ENCODE measurements around the gene A3GALT2.

Gene A3GALT2

DNA sequence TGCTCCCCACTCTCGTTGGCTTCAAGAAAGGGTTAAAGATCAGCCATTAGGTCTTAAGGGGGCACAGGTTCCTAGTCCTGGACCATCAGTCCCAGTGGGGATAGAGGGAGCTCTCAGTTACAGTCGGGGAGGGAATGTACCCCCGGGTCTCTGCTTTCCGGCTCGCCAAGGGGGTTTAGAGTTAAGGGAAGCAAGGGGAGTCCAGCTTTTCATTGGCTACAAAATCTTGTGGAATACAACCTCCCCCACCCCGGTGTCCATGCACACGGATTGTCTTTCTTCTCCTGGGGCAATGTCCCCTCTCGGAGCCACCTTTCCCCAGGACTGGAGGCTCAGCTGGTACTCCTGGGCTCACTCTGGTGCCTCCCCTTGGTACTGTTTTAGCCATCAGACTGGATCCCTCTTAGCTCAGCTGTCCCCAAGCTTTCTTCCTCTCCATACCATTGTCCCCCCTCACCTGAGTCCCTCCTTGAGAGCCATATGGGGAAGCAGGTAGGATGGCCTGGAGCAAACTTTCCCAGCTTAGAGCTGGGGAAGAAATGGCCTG lies at the start of gene A3GALT2:
TSS of gene A3GALT2 (minus strand) at position 480 of the 547 bp plus-strand sequence. CDS start at position 480, 0 bp downstream.
- no peak for DNase-seq

DNA sequence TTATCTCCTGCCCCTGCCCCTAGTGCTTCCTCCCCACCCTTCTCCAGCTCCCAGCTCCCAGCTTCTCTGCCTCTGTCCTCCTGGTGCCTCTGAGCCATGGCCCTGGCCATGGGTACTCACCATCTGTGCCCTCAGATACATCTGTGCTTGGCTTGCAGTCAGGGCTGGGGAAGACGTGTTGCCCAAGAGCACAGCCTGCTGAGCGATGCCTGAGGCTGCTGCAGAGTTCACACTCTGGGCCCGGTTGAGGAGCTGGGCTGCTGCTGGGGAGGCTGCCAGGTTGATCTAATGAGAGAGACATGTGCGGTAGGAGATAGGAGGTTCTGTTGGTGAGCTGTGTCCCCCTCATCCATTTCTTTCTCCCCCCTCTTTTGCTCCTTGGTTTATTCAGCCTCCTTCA lies 49.4 kb upstream of the A3GALT2 start:
- DNase-seq, result no peak

DNA sequence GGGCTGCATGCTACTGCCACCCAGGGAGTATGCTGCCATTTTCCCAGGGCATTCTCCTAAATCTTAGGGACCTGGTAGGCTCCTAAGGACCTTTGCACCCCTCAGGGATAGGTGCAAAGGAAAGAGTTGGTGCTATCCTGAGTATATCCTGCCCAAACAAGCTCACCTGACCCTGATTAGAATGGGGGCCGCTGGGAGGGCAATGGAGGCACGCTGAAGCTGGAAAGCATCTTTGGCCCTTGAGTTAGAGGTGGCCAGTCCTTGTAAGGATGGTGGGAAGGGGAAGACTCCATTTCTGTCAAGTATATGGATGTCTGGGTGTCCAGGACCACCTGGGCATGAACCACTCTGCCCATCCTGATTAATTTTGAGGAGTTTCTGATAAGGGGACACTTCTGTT lies 48.9 kb upstream of the A3GALT2 start:
- no peak for DNase-seq

DNA sequence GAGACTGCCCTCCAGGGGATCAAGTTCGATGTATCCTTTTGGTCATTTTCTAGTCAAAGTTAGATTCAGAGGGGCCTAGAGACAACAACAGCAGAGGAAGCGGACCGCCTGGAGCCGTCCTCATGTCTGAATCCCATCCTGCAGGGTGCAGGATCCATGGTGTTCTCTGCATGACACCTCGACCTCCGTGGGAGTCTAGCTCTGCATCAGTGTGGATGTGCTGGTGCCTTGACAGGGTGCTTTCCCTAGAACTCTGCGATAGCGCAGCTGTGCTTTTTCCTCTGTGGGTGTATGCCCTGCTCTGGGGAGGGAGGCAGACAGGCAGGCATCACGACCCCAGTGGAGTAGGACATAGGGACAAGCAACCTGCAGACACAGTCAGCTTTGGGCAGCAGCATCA lies 48.2 kb upstream of the A3GALT2 start:
- no peak for DNase-seq

DNA sequence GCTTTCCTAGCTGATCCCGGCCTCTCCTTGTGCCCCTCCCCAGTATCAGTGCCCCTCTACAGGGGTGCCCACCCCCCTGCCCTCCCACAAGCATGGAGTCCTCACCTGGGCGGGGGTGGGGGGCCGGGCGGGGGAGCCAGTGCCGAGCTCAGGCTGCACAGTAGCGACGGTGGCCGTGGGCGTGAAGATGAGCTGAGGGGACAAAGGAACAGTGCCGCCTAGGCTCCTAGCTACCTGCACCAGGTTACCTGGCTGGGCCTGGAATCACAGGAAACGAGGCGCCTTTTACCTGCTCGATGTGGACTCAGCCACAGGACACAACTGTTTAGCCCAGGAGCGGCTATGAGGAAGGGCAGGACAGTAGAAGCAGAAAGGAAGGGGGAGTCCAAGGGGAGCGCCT lies 47.5 kb upstream of the A3GALT2 start:
- DNase-seq, result no peak

DNA sequence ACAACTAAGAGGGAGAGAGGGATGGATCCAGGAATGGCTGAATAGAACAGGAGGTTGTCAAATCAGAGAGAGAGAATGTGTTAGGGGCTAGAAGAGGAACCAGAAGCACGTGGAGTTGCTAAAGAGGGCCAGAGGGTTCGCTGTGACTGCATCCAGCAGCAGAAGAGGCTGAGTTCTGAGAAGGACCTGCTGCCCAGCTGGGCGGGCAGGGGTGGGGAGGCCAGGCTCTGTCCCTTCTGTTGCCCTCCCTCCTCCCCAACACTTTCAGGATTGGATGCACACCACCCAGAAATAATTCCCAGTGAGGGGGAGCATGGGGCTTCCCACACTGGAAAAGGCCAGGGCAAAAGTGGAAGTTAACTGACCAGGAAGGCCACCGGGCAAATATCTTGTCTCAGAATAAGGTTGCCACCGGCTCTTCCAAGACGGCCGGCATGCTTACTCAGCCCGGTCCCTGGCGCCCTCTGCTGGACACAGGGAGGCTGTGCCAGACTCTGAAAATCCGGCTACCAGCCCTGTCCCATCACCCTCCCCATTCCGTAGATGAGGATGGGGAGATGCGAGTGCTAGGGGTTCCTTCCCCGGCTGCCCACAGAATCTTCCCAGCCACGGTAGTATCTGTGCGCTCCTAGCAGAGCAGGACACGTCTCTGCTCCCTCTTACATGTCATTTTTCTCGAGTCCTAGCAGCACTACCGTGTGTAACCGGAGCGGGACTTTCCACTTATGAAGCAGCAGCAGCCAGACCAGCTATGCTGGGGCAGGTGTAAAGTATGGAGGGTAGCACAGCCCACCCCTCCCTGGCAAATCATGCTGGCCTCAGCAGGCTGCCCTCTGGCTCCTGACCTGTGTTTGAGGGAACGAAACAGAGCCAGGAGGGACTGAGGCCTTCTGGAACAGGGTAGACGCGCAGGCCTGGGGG lies 46.8 kb upstream of the A3GALT2 start:
- DNase-seq, result peak; percentile 76

DNA sequence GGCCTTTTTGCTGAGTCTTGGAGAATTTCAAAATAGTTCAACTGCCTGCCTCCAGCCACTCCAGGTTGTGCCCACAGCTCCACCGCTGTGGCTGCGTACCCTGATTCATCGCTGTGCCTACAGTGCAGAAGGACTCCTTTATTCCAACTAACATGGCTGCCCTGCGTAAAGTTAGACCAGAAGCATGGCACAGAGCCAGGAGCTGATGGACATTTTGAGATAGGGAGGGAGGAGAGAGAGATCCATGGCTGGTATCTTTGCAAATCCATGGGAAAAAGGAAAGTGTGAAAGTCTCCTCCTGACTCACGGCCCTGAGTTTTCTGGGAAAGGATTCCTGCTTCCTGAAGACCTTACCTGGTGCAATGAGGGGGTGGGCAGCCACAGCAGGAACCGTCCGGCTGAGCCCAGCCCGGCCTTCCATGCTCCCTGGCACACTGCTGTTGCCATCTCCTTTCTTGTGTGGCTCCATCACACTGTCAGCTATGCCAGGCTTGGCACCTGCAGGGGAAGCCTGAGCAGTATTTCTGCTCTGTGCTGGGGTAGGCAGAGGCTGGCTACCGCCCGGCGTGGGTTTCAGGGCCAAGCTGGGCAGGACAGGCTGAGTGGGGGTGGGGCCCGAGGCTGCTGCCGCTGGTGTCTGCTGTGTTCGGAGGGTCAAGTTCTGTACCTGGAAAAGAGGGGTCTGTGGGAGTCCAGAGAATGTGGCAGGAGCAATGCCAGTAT lies 46.0 kb upstream of the A3GALT2 start:
- DNase-seq, result no peak

DNA sequence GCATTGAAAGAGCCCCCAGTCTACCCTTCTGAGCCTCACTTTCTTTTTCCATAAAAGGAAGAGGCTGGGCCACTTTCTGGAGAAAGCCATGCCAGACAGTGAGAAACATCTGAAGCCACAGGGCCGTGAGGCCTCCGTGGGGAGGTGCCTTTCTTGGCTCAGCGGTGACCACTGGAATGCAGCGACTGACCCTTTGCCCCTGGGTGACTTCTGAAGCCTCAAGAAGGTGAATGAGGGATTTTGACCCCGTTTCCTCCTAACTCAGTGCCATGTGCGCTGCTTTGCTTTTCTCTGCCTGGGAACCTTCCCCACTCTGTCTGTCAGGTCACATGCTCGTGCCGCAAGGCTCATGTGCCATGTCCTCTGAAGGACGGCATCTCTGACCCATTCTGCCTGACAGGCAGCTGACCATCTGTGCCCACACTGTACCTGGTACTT lies 44.7 kb upstream of the A3GALT2 start:
- DNase-seq, result no peak

DNA sequence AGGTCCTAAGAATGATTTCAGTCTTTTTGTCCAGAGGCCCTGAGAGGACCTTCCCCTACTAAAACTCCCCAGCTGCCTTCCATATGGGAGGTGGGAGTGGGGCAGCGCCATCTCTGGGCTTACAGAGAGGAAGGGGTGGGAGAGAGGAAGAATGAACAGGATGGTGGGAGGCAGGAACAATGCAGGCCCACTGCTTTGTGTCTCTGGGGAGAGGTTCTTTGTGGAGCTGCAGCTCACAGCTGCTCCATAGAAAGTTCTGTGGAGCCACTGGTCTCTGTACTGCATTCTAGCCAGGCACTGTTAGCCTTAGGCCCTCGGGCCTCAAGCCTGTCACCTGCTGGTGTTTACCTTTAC lies 43.6 kb upstream of the A3GALT2 start:
- no peak for DNase-seq

DNA sequence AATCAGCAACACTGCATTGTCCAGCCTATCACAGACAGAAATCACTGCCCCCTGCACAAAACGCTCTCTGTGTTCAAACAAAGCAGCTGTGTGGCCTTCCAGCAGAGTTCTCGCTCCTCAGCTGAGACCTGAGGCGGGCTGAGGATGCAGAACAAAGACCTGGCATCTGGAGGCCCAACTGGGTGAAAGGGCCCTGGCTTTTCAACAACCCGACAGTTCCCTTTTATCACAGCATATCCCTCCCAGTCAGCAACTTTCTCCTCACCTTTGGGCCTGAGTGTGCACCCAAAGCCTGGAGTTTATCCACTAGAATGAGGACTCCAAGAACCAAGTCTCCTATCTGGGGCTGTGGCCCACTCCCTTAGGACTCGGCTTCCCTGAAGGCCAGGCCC lies 42.6 kb upstream of the A3GALT2 start:
- no peak for DNase-seq

DNA sequence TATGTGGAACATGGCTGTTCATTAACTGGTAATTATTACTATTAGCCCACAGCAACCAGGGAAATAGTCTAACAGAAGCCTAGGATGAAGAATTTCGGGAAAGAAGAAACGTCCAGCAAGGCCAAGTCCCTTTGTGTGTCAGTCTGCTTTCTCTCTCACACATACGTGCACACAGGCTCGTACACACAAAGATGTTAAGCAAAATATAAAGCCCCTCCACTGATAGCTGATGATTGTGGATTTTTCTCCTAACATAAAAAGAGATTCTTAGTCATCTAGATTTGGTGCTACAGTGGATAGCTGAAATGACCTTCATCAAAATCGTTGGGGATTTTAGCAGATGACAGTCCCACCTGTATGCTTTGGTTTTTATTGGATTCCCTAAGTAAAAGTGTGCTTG lies 42.1 kb upstream of the A3GALT2 start:
- DNase-seq, result no peak

DNA sequence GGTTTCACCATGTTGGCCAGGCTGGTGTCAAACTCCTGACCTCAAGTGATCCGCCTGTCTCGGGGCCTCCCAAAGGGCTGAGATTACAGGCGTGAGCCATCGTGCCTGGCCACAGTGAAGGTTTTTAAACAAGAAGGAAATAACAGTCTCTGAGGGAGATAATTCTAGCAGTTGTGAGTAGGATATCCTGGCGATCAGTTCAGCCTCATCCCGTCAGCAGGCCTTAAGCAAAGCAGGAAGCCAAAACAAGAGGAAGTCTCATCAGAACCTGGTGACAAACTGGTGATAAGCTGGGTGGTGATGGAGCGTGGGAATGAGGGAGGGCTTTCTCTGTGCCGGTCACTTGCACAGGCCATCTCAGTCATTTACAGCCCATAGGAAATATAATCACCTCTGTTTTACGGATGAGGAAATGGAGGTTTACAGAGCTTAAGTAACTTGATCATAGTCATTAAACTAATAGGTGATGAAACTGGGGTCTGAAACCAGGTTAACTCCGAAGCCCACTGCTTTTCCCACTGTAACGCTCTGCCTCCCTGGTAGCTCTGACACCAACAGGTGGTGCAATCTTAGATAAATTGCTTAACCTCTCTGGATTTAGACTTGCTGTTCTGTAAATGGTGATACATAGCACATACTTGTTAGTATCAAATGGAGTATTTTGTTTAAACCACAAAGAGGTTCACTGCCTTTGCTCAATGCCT lies 40.8 kb upstream of the A3GALT2 start:
- no peak for DNase-seq

DNA sequence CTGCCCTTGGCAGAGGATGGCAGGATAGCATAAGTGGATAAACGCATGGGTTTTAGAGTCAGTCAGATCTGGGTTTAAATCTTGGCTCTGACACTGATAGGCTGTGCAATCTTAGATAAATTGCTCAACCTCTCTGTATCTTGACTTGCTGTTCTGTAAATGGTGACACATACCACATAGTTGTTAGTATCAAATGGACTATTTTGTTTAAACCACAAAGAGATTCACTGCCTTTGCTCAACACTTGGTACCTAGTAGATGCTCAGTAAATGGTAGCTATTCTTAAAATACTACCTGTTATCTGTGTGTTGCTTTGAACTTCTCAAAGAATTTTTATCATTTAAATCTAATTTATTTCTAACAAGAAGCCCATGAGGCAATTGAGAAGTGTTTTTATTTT lies 39.5 kb upstream of the A3GALT2 start:
- no peak for DNase-seq

DNA sequence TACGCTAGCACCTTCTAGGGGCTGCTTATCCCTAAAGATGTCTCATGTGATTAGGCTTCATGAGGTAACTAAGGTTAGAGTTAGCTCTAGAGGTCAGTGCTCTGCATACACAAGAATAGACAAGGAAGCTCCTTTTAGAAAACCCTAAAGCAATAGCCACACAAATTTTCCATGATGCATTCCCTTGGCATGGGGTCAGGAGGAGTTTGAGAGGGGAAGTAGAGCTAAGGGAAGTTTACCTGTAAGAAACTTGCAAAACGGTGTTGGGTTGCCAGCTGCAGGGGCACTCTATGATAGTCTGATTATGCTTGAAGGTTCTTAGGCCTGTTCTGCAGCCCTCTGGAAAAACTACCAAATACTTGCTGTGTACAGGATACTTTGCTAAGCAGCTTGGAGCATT lies 39.0 kb upstream of the A3GALT2 start:
- DNase-seq, result no peak

DNA sequence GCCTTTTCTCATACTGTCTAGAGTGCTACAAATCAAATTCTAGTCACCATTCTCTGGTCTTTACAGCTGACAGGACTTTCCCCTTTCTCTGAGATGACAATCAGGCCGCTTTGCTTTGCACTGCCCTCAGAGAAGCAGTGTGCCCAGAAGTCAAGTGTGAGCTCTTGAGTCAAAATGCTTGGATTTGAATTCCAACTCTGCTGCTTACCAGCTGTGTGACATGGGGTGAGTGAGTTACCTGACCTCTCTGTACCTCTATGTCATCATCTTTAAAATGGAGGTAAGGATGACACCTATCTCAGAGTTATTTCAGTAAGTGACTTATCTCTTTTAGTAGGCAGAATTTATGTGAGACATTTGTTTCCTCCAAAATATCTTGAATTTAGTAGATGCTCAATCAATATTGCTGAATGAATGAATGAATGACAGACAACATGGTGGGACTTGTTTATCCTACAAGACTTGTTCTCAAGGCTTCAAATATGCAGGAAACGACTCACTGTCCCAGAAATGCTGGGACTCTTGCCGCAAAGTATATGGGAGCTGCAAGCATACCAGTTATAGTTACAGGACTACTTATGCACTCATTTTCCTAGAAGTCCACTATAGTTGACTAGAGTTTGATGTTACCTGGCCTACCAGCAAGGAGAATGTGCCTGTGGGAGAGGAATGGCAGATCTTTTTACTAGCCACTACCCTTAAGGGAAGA lies 38.1 kb upstream of the A3GALT2 start:
- DNase-seq, result no peak

DNA sequence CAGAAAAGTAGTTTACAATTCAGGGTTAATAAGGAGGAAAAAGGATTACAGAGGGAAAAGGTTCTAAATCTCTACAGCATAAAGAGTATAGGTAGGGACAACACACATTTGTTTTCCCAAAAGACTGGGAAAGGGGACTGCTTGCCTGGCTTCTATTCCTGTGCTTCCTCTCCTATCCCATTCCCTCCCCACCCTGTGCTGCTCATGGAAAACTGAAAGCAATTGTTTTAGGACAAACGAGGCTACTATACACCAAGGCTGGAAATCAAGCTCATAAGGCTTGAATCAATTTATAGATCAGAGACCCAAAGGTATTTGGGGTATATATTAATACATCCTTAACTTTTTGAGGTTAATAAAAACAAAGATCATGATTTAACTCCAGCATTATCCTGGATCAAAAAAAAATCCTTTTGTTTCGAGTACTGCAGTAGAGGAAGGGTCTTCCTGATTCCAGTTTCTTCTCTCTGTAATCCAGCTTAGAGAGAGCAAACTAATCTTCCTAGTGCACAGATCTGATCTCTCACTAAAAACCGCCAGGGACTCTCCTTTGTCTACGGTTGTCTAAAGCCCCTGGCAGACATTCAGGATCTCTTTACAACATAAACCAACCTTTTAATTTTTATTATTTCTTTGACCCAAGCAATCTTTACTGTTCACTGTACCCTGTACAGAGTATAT lies 37.4 kb upstream of the A3GALT2 start:
- no peak for DNase-seq

DNA sequence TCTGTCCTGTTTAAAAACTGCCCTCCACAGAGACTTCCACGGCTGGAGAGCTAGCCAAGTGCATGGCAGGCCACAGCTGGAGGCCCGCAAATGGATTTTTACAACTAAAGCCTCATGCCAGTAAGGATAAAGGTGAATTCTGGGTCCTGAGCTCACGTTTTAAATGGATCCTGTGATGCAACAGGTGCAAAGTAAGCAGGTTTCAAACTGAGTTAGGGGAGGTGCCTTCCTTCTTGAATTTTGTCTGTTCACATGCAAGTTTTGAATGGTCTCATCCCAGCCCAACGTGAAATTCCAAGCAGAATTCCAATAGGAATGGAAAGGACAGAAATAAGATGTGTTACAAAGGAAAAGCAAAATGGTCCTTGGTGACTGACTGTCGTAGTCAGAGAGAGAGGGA lies 36.2 kb upstream of the A3GALT2 start:
- DNase-seq, result no peak

DNA sequence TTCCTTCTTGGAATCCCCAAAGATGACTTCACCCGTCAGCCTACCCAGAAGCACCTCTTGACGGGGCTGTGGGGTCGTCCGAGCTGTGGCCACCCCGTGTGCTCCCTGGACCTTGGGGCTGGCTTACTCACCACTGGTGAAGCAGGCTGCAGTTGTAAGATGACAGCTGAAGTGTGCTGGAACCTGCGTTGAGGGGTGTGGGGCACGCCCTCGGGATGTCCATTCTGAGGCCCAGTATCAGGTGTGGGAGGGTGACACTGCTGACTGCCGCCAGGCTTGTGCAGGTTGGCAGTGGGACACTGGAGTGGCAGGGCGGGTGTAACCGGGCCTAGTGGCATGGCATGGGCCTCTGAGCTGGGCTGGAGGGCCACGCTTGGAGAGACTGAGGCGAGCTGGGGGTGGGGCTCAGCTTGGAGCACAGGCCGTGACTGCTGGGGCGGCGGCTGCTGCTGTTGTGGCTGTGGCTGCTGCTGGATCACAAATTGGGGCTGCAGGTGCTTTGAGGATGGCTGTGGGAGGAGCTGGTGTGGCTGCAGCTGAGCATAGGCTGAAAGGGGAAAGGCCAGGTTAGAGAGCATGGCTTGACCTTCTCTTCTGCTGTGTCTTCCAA lies 33.9 kb upstream of the A3GALT2 start:
- no peak for DNase-seq

DNA sequence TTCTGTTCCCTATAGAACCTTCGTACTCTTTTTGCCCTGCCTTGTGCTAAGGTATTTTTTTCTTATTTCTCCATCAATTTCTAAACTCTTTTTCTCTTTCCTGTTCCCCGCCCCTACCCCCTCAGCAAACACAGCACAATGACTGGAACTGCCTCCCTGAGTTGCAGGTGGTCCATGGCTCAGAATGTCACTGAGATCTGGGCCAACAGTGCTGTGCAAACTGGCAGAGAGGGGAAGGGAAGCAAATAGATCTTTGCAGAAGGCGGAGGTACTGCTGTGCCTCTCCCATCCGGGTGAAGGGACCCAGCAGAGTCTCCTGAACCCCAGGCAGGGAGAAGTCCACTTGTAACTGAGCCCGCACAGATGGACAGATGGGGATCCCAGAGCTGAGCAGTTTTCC lies 32.6 kb upstream of the A3GALT2 start:
- no peak for DNase-seq

DNA sequence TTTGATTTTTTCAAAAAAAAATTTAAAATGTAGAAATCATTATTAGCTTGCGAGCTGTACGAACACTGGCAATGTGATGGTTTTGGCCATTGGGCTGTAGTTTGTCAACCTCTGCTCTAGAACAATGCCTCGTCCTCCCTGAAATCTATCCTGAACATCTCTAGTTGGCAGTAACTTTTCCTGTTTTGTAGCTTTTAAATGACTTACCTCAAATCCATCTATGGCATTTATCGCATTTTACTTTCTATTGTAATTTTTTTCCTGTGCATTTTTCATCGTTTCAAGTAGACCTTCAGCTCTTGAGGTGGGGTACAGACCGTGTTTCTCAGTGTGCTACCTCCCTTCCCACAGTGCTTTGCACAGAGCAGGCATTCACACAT lies 30.4 kb upstream of the A3GALT2 start:
- no peak for DNase-seq

DNA sequence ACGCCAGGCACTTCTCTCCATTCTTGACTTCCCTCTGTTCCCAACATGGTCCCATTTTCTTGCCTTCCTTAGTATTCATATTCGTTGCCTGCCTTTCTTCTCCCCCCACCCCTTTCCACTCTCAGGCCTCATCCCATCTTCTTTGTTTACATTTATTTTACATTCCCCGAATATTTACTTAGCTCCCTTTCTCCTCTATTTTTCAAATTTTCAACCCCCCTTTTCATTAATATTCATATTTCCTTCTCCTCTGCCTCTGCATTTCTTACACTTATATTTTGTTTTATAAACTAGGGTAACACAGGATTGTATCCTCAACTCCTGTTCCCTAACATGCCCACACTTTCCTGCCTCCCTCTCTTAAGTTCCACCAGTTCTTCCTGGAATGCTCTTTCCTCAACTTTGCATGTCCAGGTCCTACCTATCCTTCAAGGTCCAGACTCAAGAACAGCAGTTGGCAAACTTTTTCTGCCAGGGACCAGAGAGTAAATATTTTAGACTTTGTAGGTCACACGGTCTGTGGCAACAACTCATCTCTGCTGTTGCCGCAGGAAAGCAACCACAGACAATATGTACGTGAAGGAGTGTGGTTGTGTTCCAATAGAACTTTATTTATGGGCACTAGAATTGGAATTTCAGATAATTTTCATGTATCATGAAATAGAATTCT lies 29.8 kb upstream of the A3GALT2 start:
- DNase-seq, result no peak
